K562 (cell line): ENCODE results near the gene CLDN7. TPM values are rescaled to one million over a fixed set of nuclear protein-coding genes. Genes with fewer than 3 reads are reported as not detected.

Source experiments
- ATAC-seq: fragments of 200-7000 bp; cut with Tn5 transposase; 3 replicates; pipeline ENCODE4 v1.9.1; 2020; ENCODE audit warnings: moderate library complexity
- BruUV-seq: library from RNA; stranded (reverse); fragments of 400-500 nt; replicated peaks from 2 replicates; lab custom pipeline; 2021; lab: Mats Ljungman, UMichigan
- CTCF ChIA-PET: fragments of 300-600 bp; formaldehyde crosslinking; extraction: SDS; loops from one replicate; lab custom pipeline; 2021; ENCODE audit warnings: low intra/inter-chr PET ratio; lab: Yijun Ruan, JAX
- POLR2A ChIA-PET: fragments of 300-600, 350-650 bp; sonication (Branson Sonifier 250); formaldehyde crosslinking; extraction: SDS; loops from one replicate; lab custom pipeline; 2021; ENCODE audit warnings: antibody characterized with exemption, inconsistent platforms; lab: Yijun Ruan, JAX
- DNase-seq, 4 experiments: peaks; one replicate each; pipeline versions ENCODE4 v3.0.0 to v3.0.0-alpha.2; 2011 to 2018; ENCODE audit warnings: low spot score in 3 of 4, mixed read lengths in 3 of 4; ENCODE audit errors: extremely low read depth in 1 of 4
- FAIRE-seq: peaks from 2 replicates; lab custom pipeline; 2011; peaks lifted over from hg19 to GRCh38; lab: Jason Lieb, UNC
- H2AFZ ChIP-seq: 2 replicates; pipeline ENCODE4 v1.6.0; 2011; ENCODE audit warnings: low read depth, low read length, control low read depth, inconsistent platforms
- H3K27ac ChIP-seq: fragments of 200-600 bp; 3 replicates; pipeline ENCODE4 v1.8.0; 2011; ENCODE audit warnings: low read depth, mild to moderate bottlenecking, control low read depth, inconsistent platforms, low read length, moderate library complexity, mixed read lengths; ENCODE audit errors: extremely low read depth
- H3K27me3 ChIP-seq, 2 experiments: fragments of 300-600 bp in 1 of 2; 2 replicates in 1 of 2; 3 replicates in 1 of 2; pipeline versions ENCODE4 v1.6.0 to v1.8.0; 2011; ENCODE audit warnings: inconsistent platforms in 2 of 2, low read length in 2 of 2, mild to moderate bottlenecking in 1 of 2, mixed read lengths in 1 of 2, moderate library complexity in 1 of 2; ENCODE audit not compliant: control insufficient read depth in 2 of 2, insufficient read depth in 2 of 2
- H3K36me3 ChIP-seq: fragments of 300-600 bp; 3 replicates; pipeline ENCODE4 v1.8.0; 2011; ENCODE audit warnings: mild to moderate bottlenecking, low read length, inconsistent platforms; ENCODE audit not compliant: control insufficient read depth, insufficient read depth
- H3K4me1 ChIP-seq, 2 experiments: fragments of 200-600 bp in 1 of 2; replicated peaks in 1 of 2; 2 replicates in 1 of 2; 3 replicates in 1 of 2; pipeline versions ENCODE4 v1.5.1 to v1.8.0; 2011; ENCODE audit warnings: inconsistent platforms in 2 of 2, low read length in 2 of 2, mild to moderate bottlenecking in 1 of 2, mixed read lengths in 1 of 2, moderate library complexity in 1 of 2; ENCODE audit not compliant: control insufficient read depth in 2 of 2, insufficient read depth in 2 of 2
- H3K4me2 ChIP-seq: 2 replicates; pipeline ENCODE4 v1.6.1; 2011; ENCODE audit warnings: low read length, control low read depth, inconsistent platforms, mixed read lengths; ENCODE audit not compliant: insufficient read depth
- H3K4me3 ChIP-seq: fragments of 200-600 bp; sonication (generic), shearing (Covaris generic); 2 replicates; pipeline ENCODE4 v1.5.1; 2016; ENCODE audit warnings: control low read depth, inconsistent platforms
- H3K79me2 ChIP-seq: fragments of 200-600 bp; 3 replicates; pipeline ENCODE4 v1.8.0; 2011; ENCODE audit warnings: low read length, inconsistent platforms; ENCODE audit not compliant: control insufficient read depth, insufficient read depth
- H3K9ac ChIP-seq, 2 experiments: 2 replicates each; pipeline versions ENCODE4 v1.6.0 to v1.6.1; 2011; ENCODE audit warnings: low read depth in 2 of 2, low read length in 2 of 2, control low read depth in 1 of 2, inconsistent platforms in 1 of 2, mild to moderate bottlenecking in 1 of 2, mixed read lengths in 1 of 2; ENCODE audit not compliant: insufficient read depth in 1 of 2
- H3K9me1 ChIP-seq: one replicate; pipeline ENCODE4 v1.6.0; 2011; ENCODE audit warnings: inconsistent platforms, mild to moderate bottlenecking, low read length, moderate library complexity; ENCODE audit not compliant: control insufficient read depth, insufficient read depth
- H3K9me3 ChIP-seq: replicated peaks from 2 replicates; pipeline ENCODE4 v1.5.1; 2011; ENCODE audit warnings: low read depth, low read length, inconsistent platforms; ENCODE audit not compliant: control insufficient read depth, insufficient read depth
- H4K20me1 ChIP-seq: replicated peaks from 2 replicates; pipeline ENCODE4 v1.6.1; 2011; ENCODE audit warnings: low read length, inconsistent platforms, mixed read lengths; ENCODE audit not compliant: control insufficient read depth, insufficient read depth
- BRD4 ChIP-seq: fragments of 200-600 bp; sonication (generic); IDR thresholded peaks from 2 replicates; pipeline ENCODE4 v1.6.1; 2017; ENCODE audit warnings: inconsistent platforms
- CREB3L1 ChIP-seq: fragments of 450-650 bp; IDR thresholded peaks from 2 replicates; pipeline ENCODE4 v1.6.1; 2014; ENCODE audit warnings: low read depth, mild to moderate bottlenecking, moderate library complexity, borderline replicate concordance
- CSDE1 ChIP-seq, 2 experiments: fragments of 450-650 bp; IDR thresholded peaks; 2 replicates each; pipeline ENCODE4 v1.6.1; 2016; ENCODE audit warnings: mild to moderate bottlenecking in 1 of 2
- DNMT1 ChIP-seq: fragments of 450-650 bp; IDR thresholded peaks from 2 replicates; pipeline ENCODE4 v1.6.1; 2016; ENCODE audit warnings: antibody characterized with exemption, mild to moderate bottlenecking
- HDAC8 ChIP-seq: fragments of 450-650 bp; IDR thresholded peaks from 2 replicates; pipeline ENCODE4 v1.6.1; 2016; ENCODE audit warnings: mild to moderate bottlenecking, missing genetic modification characterization, moderate library complexity, missing compliant biosample characterization
- JUNB ChIP-seq: fragments of 450-650 bp; formaldehyde crosslinking; conservative IDR thresholded peaks from 2 replicates; pipeline ENCODE4 v1.4.0; 2020; ENCODE audit warnings: mild to moderate bottlenecking
- NFATC3 ChIP-seq: fragments of 450-650 bp; IDR thresholded peaks from 2 replicates; pipeline ENCODE4 v1.6.1; 2017; ENCODE audit warnings: mild to moderate bottlenecking
- NONO ChIP-seq, 2 experiments: fragments of 200-400 bp in 1 of 2; fragments of 450-650 bp in 1 of 2; formaldehyde crosslinking in 1 of 2; IDR thresholded peaks; 2 replicates each; pipeline ENCODE4 v1.6.1; 2017; ENCODE audit warnings: low read depth in 2 of 2, mild to moderate bottlenecking in 2 of 2, moderate library complexity in 2 of 2, low read length in 1 of 2
- NR2F6 ChIP-seq: fragments of 450-650 bp; formaldehyde crosslinking; IDR thresholded peaks from 2 replicates; pipeline ENCODE4 v1.4.0; 2020; ENCODE audit warnings: mild to moderate bottlenecking
- PRPF4 ChIP-seq: fragments of 200-400 bp; formaldehyde crosslinking; IDR thresholded peaks from one replicate; pipeline ENCODE4 v1.6.1; 2017; ENCODE audit warnings: low read length, low read depth, mild to moderate bottlenecking; ENCODE audit not compliant: insufficient read depth, poor library complexity, severe bottlenecking
- PTBP1 ChIP-seq: fragments of 200-400 bp; formaldehyde crosslinking; IDR thresholded peaks from 2 replicates; pipeline ENCODE4 v1.6.1; 2017; ENCODE audit warnings: low read depth, low read length
- PYGO2 ChIP-seq: fragments of 450-650 bp; IDR thresholded peaks from 2 replicates; pipeline ENCODE4 v1.6.1; 2016; ENCODE audit warnings: mild to moderate bottlenecking, missing genetic modification characterization, moderate library complexity, missing compliant biosample characterization
- SPI1 ChIP-seq: IDR thresholded peaks from 2 replicates; pipeline ENCODE4 v1.6.1; 2011; ENCODE audit warnings: low read depth, low read length, control low read depth, borderline replicate concordance
- ZNF224 ChIP-seq: sonication (generic); formaldehyde crosslinking; IDR thresholded peaks from 2 replicates; pipeline ENCODE4 v1.8.0; 2022; ENCODE audit warnings: mild to moderate bottlenecking, missing genetic modification reagents
- ZNF398 ChIP-seq: fragments of 250-450 bp; sonication (Bioruptor Pico); IDR thresholded peaks from 2 replicates; pipeline ENCODE4 v1.8.0; 2021; ENCODE audit warnings: moderate library complexity, mild to moderate bottlenecking, inconsistent platforms
- ZNF408 ChIP-seq: fragments of 250-450 bp; sonication (Bioruptor Pico); IDR thresholded peaks from 2 replicates; pipeline ENCODE4 v1.4.0; 2020; ENCODE audit warnings: low read depth, mild to moderate bottlenecking, moderate library complexity
- ZNF740 ChIP-seq, 3 experiments: fragments of 200-800 bp in 1 of 3; sonication (Bioruptor generic) in 1 of 3; sonication (generic) in 1 of 3; formaldehyde crosslinking in 1 of 3; IDR thresholded peaks; 2 replicates each; pipeline versions ENCODE4 v1.6.1 to v1.8.0; 2016 to 2022; ENCODE audit warnings: mild to moderate bottlenecking in 2 of 3, missing compliant biosample characterization in 2 of 3, missing genetic modification characterization in 2 of 3, missing genetic modification reagents in 1 of 3
- WGBS: fragments of 100-300 bp; shearing (Covaris generic); methylation state at CpG from one replicate; pipeline ENCODE4 v1.1.6; 2016; ENCODE audit warnings: low coverage, mixed read lengths; ENCODE audit not compliant: insufficient coverage; ENCODE audit errors: missing lambda C conversion rate; 5-methylcytosine and 5-hydroxymethylcytosine counted together
- in situ Hi-C: fragments of 300-500 bp; cut with MboI; formaldehyde crosslinking; loops from 4 replicates; pipeline ENCODE4 v1.15.0; 2018; ENCODE audit warnings: inconsistent platforms, mixed read lengths
- intact Hi-C: fragments of 100-400 bp; cut with micrococcal nuclease; formaldehyde crosslinking; loops from 2 replicates; pipeline ENCODE4 v1.14.2; 2022
- polyA plus RNA-seq, 8 experiments: library from polyadenylated mRNA; depleted of rRNA in 4 of 8; stranded (reverse) in 5 of 8; unstranded in 3 of 8; fragments of >200 nt; fragmentation: Nextera tagmentation in 2 of 8; fragmentation: Illumina TruSeq in 1 of 8; extraction: Ambion mirVana in 2 of 8; extraction: Trizol in 1 of 8; gene quantifications; 2 replicates each; pipeline versions ENCODE4 v1.2.1 to v1.2.3, GENCODE V29; 2011 to 2014; ENCODE audit warnings: inconsistent platforms in 1 of 8, missing spikeins in 1 of 8
- total RNA-seq, 7 experiments: library from RNA; depleted of rRNA in 6 of 7; stranded (reverse); fragments of >200 nt in 6 of 7; fragmentation: Illumina TruSeq in 2 of 7; extraction: Trizol in 2 of 7; gene quantifications; 2 replicates each; pipeline versions ENCODE4 v1.2.1 to v1.2.3, GENCODE V29; 2011 to 2021; ENCODE audit warnings: low replicate concordance in 1 of 7

Gene CLDN7
- total and polyA plus RNA-seq, 9 of the 15 experiments (the other 6 are each of a cell fraction or from before 2014, with no cell fraction given), result 2.2 to 14.5 (median 7.6) TPM

GRCh38 chr17:7284911-7285310 lies 22.6 kb upstream of the CLDN7 start:
- 92% methylated on average over 15 of the region's 16 CpGs for WGBS
- TF ChIP-seq PTBP1 (no peak), CSDE1 (IDR thresholded peaks at IDR 0.05) (no peak), PRPF4 (no peak), DNMT1 (no peak), SPI1 (no peak), JUNB (CRISPR knock-in tag) (no peak), BRD4 (no peak), NONO (IDR thresholded peaks at IDR 0.05; ENCODE audit: low read depth in 2 of 2, low read length in 1 of 2) (no peak), ZNF408 (CRISPR knock-in tag) (no peak), ZNF740 (CRISPR knock-in tag; IDR thresholded peaks at IDR 0.05) (no peak), ZNF740 (tag; IDR thresholded peaks at IDR 0.05) (no peak), ZNF224 (CRISPR knock-in tag) (no peak), PYGO2 (tag) (no peak), HDAC8 (tag) (no peak), NFATC3 (no peak), CREB3L1 (no peak), ZNF398 (CRISPR knock-in tag) (no peak), NR2F6 (CRISPR knock-in tag) (no peak)
- in situ Hi-C loops, result loop anchor here (5.0 kb wide), 1 partner anchor 57 kb away; no protein-coding TSS in a partner anchor
- Histone ChIP-seq H3K79me2 (no peaks in the 10 kb centered on the region; the same call in 2 of the 3 replicates), H3K9me3 (no peaks in the 10 kb centered on the region), H3K4me1 (peaks cover 15 to 51% of the 10 kb centered on the region in 2 experiments; a peak in 4 of 5 replicates), H3K9ac (no peak overlapping the region), H3K4me2 (no peak overlapping the region), H4K20me1 (no peaks in the 10 kb centered on the region; the same call in 1 of the 2 replicates), H3K4me3 (no peak overlapping the region), H3K9me1 (no peaks in the 10 kb centered on the region), H2AFZ (no peak overlapping the region), H3K27me3 (no peaks in the 10 kb centered on the region), H3K27ac (no peak overlapping the region), H3K36me3 (0 out of 3 replicates have a peak, but pooled peaks cover 3% of the 10 kb centered on the region)
- ChIA-PET POLR2A (interaction anchor here (0.6 to 1.2 kb wide), 2 partner anchors 11 to 296 kb away, joined by 5 to 13 read pairs; no protein-coding TSS in a partner anchor), CTCF (no interaction called here)
- intact Hi-C loops, result loop anchor here (5.0 kb wide), 1 partner anchor 48 kb away; the partner anchor contains the start of gene PHF23
- no peak for ATAC-seq
- no TSS peak for BruUV-seq
- no peak for FAIRE-seq
- no peak for DNase-seq
